Loucy (cell line): ENCODE data around the gene KLHL6.

Source experiments
- H2AFZ ChIP-seq: fragments of 200-600 bp; sonication (generic); 2 replicates; pipeline ENCODE4 v1.6.0; 2016; ENCODE audit warnings: antibody characterized with exemption, mild to moderate bottlenecking, low read length, moderate library complexity
- H3F3A ChIP-seq: fragments of 200-600 bp; 2 replicates; pipeline ENCODE4 v1.6.0; 2016; ENCODE audit warnings: antibody characterized with exemption, low read depth, mild to moderate bottlenecking
- H3K27me3 ChIP-seq: fragments of 200-600 bp; sonication (generic); 2 replicates; pipeline ENCODE4 v1.6.1; 2014; ENCODE audit warnings: low read length, mild to moderate bottlenecking; ENCODE audit not compliant: insufficient read depth, poor library complexity, severe bottlenecking
- H3K36me3 ChIP-seq: fragments of 200-600 bp; sonication (generic); 2 replicates; pipeline ENCODE4 v1.6.1; 2016; ENCODE audit warnings: low read length; ENCODE audit not compliant: insufficient read depth
- H3K4me1 ChIP-seq: fragments of 200-600 bp; sonication (generic); 2 replicates; pipeline ENCODE4 v1.5.1; 2014; ENCODE audit warnings: low read length, mild to moderate bottlenecking; ENCODE audit not compliant: insufficient read depth, poor library complexity, severe bottlenecking
- H3K4me2 ChIP-seq: fragments of 200-600 bp; sonication (generic); 2 replicates; pipeline ENCODE4 v1.6.0; 2014; ENCODE audit warnings: antibody characterized with exemption, low read length, low read depth, mild to moderate bottlenecking; ENCODE audit not compliant: poor library complexity, severe bottlenecking
- H3K4me3 ChIP-seq: fragments of 200-600 bp; sonication (generic); 2 replicates; pipeline ENCODE4 v1.5.1; 2014; ENCODE audit warnings: low read length, mild to moderate bottlenecking, mixed read lengths; ENCODE audit not compliant: poor library complexity, severe bottlenecking
- H3K79me2 ChIP-seq: fragments of 200-600 bp; sonication (generic); 2 replicates; pipeline ENCODE4 v1.6.1; 2014; ENCODE audit warnings: low read length; ENCODE audit not compliant: insufficient read depth
- H3K9ac ChIP-seq: fragments of 200-600 bp; sonication (generic); 2 replicates; pipeline ENCODE4 v1.6.0; 2014; ENCODE audit warnings: mild to moderate bottlenecking, low read depth, low read length, moderate library complexity; ENCODE audit not compliant: poor library complexity, severe bottlenecking
- H3K9me2 ChIP-seq: fragments of 200-600 bp; sonication (generic); replicated peaks from 2 replicates; pipeline ENCODE4 v1.6.1; 2016; ENCODE audit warnings: low read depth, low read length, mixed read lengths
- H3K9me3 ChIP-seq: fragments of 200-600 bp; sonication (generic); 2 replicates; pipeline ENCODE4 v1.6.1; 2014; ENCODE audit warnings: mild to moderate bottlenecking, antibody characterized with exemption, low read length, low read depth; ENCODE audit not compliant: insufficient read depth
- H4K20me1 ChIP-seq: fragments of 200-600 bp; sonication (generic); 2 replicates; pipeline ENCODE4 v1.6.0; 2014; ENCODE audit warnings: antibody characterized with exemption, low read length, mild to moderate bottlenecking; ENCODE audit not compliant: insufficient read depth, poor library complexity, severe bottlenecking
- CTCF ChIP-seq: fragments of 200-600 bp; sonication (generic); conservative IDR thresholded peaks from 2 replicates; pipeline ENCODE4 v1.5.1; 2014; ENCODE audit warnings: mild to moderate bottlenecking, antibody characterized with exemption, low read length
- EZH2phosphoT487 ChIP-seq: fragments of 200-600 bp; IDR thresholded peaks from 2 replicates; pipeline ENCODE4 v1.6.1; 2018; ENCODE audit warnings: antibody characterized with exemption, mild to moderate bottlenecking, moderate library complexity, borderline replicate concordance

Gene KLHL6

GRCh38 chr3:183517607-183518006 is 37.9 kb downstream of the KLHL6 start:
- peak overlapping the region; percentile 85 for H3K9ac ChIP-seq
- TF ChIP-seq EZH2phosphoT487 (no peak), CTCF (no peak)
- peak overlapping the region; percentile 91 for H3K4me2 ChIP-seq
- H3K4me3 ChIP-seq = peak overlapping the region; percentile 74
- H2AFZ ChIP-seq = no peak overlapping the region
- peaks cover 58% of the 10 kb centered on the region; the same call in 1 of the 2 replicates for H3K79me2 ChIP-seq
- H3K9me3 ChIP-seq = no peaks in the 10 kb centered on the region
- peaks cover 67% of the 10 kb centered on the region for H3K4me1 ChIP-seq
- H3K36me3 ChIP-seq = peaks cover 13% of the 10 kb centered on the region; the same call in 1 of the 2 replicates
- H3K9me2 ChIP-seq = no peaks in the 10 kb centered on the region
- peaks cover 16% of the 10 kb centered on the region for H3F3A ChIP-seq
- no peaks in the 10 kb centered on the region for H3K27me3 ChIP-seq
- H4K20me1 ChIP-seq = peaks cover 7% of the 10 kb centered on the region

- Histone ChIP-seq H3K4me3 (peak overlapping the region; percentile 65), H3F3A (peaks cover 16% of the 10 kb centered on the region)
Observed at GRCh38 chr3:183515968-183516851, 39.3 kb downstream of the KLHL6 start.

GRCh38 chr3:183514021-183514420 is 41.5 kb downstream of the KLHL6 start:
- Histone ChIP-seq H3K9me3 (no peaks in the 10 kb centered on the region), H3K9ac (no peak overlapping the region), H3K9me2 (no peaks in the 10 kb centered on the region), H2AFZ (no peak overlapping the region), H3K79me2 (peaks cover 44% of the 10 kb centered on the region; the same call in 1 of the 2 replicates), H3F3A (peaks cover 13% of the 10 kb centered on the region), H3K27me3 (no peaks in the 10 kb centered on the region), H3K36me3 (peaks cover 5% of the 10 kb centered on the region; the same call in 1 of the 2 replicates), H4K20me1 (peaks cover 7% of the 10 kb centered on the region), H3K4me1 (peaks cover 48% of the 10 kb centered on the region), H3K4me2 (no peak overlapping the region), H3K4me3 (no peak overlapping the region)
- TF ChIP-seq EZH2phosphoT487 = no peak
- TF ChIP-seq CTCF = no peak

More at GRCh38 chr3:183515968-183516851, 39.3 kb downstream of the KLHL6 start:
- TF ChIP-seq EZH2phosphoT487 (no peak), CTCF (peak; percentile 56)
- H3K9ac ChIP-seq = peak overlapping the region; percentile 41
- H3K9me3 ChIP-seq = no peaks in the 10 kb centered on the region
- peaks cover 65% of the 10 kb centered on the region; the same call in 1 of the 2 replicates for H3K79me2 ChIP-seq
- peaks cover 7% of the 10 kb centered on the region for H4K20me1 ChIP-seq
- H3K9me2 ChIP-seq = no peaks in the 10 kb centered on the region
- H3K27me3 ChIP-seq = no peaks in the 10 kb centered on the region
- peaks cover 6% of the 10 kb centered on the region; the same call in 1 of the 2 replicates for H3K36me3 ChIP-seq
- H2AFZ ChIP-seq = no peak overlapping the region
- H3K4me1 ChIP-seq = peaks cover 67% of the 10 kb centered on the region
- H3K4me2 ChIP-seq = peak overlapping the region; percentile 76
